Measurements from ENCODE around the gene PRKAR1B. TPM values are rescaled to one million over a fixed set of nuclear protein-coding genes. Genes with fewer than 3 reads are reported as not detected.

Gene PRKAR1B
- polyA plus RNA-seq, 1 of the 3 experiments (the other 2 are of a cell fraction) = 63.7 TPM

DNA sequence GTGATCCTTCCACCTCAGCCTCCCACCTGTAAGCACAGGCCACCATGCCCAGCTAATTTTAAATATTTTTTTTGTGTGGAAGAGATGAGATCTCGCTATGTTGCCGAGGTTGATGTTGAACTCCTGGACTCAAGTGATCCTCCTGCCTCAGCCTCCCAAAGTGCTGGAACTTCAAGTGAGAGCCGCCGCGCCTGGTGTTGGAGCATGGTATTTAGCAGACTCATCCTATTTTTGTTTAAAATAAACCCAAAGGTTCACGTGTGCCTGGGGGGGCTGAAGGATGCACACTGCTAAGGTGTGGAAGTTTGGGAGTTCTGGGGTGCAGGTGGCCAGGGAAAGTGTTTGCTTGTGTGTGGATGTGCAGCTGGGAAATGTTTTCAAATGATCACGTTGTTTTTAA is 225.6 kb downstream of the PRKAR1B start:
- POLR2A ChIA-PET = no interaction called here

More for the DNA sequence above, 225.6 kb downstream of the PRKAR1B start:
- no peak for DNase-seq
- H3K4me1 ChIP-seq (ENCODE audit: control insufficient read depth in 1 of 2, insufficient read depth in 2 of 2, low read depth in 1 of 2, low read length in 1 of 2) = no peaks in the 10 kb centered on the region
- H3K9me2 ChIP-seq = no peaks in the 10 kb centered on the region
- no peak overlapping the region for H3K4me2 ChIP-seq
- peaks cover 29 to 52% of the 10 kb centered on the region in 2 experiments for H3K36me3 ChIP-seq (replicated peaks in 1 of 2; ENCODE audit: control insufficient read depth in 1 of 2, insufficient read depth in 2 of 2, low read length in 1 of 2)
- peaks cover 51% of the 10 kb centered on the region for H3K79me2 ChIP-seq (ENCODE audit: insufficient read depth)
- no peak overlapping the region for H3K4me3 ChIP-seq (ENCODE audit: low read depth in 2 of 2, low read length in 1 of 2)
- H2AFZ ChIP-seq (ENCODE audit: low read depth) = no peak overlapping the region
- H3F3A ChIP-seq (replicated peaks; ENCODE audit: insufficient read depth) = peaks cover 45% of the 10 kb centered on the region
- H3K9ac ChIP-seq = no peak overlapping the region
- H4K20me1 ChIP-seq (ENCODE audit: insufficient read depth) = peaks cover 78% of the 10 kb centered on the region
- no peak for TF ChIP-seq RFX5 (IDR thresholded peaks at IDR 0.05; ENCODE audit: low read length)
- TF ChIP-seq, protein P1, sequence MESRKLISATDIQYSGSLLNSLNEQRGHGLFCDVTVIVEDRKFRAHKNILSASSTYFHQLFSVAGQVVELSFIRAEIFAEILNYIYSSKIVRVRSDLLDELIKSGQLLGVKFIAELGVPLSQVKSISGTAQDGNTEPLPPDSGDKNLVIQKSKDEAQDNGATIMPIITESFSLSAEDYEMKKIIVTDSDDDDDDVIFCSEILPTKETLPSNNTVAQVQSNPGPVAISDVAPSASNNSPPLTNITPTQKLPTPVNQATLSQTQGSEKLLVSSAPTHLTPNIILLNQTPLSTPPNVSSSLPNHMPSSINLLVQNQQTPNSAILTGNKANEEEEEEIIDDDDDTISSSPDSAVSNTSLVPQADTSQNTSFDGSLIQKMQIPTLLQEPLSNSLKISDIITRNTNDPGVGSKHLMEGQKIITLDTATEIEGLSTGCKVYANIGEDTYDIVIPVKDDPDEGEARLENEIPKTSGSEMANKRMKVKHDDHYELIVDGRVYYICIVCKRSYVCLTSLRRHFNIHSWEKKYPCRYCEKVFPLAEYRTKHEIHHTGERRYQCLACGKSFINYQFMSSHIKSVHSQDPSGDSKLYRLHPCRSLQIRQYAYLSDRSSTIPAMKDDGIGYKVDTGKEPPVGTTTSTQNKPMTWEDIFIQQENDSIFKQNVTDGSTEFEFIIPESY (IDR thresholded peaks at IDR 0.05; ENCODE audit: borderline replicate concordance, low read depth) = no peak
- no peak for TF ChIP-seq EZH2phosphoT487 (IDR thresholded peaks at IDR 0.05; ENCODE audit: borderline replicate concordance, low read depth)
- TF ChIP-seq GABPA (IDR thresholded peaks at IDR 0.05; ENCODE audit: low read depth) = no peak
- no peak for TF ChIP-seq FOXM1 (IDR thresholded peaks at IDR 0.05; ENCODE audit: low read depth)
- no peak for TF ChIP-seq REST (IDR thresholded peaks at IDR 0.05; ENCODE audit: low read depth, low read length)
- no peak for TF ChIP-seq PBX3 (IDR thresholded peaks at IDR 0.05)
- TF ChIP-seq JUND (IDR thresholded peaks at IDR 0.05) = no peak
- no peak for TF ChIP-seq USF2 (IDR thresholded peaks at IDR 0.05; ENCODE audit: borderline replicate concordance, low read depth, low read length)
- TF ChIP-seq FOXJ3 (CRISPR knock-in tag; IDR thresholded peaks at IDR 0.05) = no peak
- TF ChIP-seq CTCF (IDR thresholded peaks at IDR 0.05) = no peak
- no peak for TF ChIP-seq IRF3 (IDR thresholded peaks at IDR 0.05; ENCODE audit: low read depth, low read length)
- TF ChIP-seq ELF1 (IDR thresholded peaks at IDR 0.05) = no peak
- TF ChIP-seq NFIC (IDR thresholded peaks at IDR 0.05; ENCODE audit: borderline replicate concordance) = no peak
- no peak for TF ChIP-seq SMC3 (IDR thresholded peaks at IDR 0.05; ENCODE audit: low read depth, low read length)
- TF ChIP-seq MAX (IDR thresholded peaks at IDR 0.05; ENCODE audit: low read depth) = no peak
- no peak for TF ChIP-seq RCOR1 (IDR thresholded peaks at IDR 0.05; ENCODE audit: low read length)
- TF ChIP-seq RXRA (IDR thresholded peaks at IDR 0.05; ENCODE audit: borderline replicate concordance, low read depth) = no peak
- no peak for TF ChIP-seq TAF1 (IDR thresholded peaks at IDR 0.05; ENCODE audit: borderline replicate concordance, low read depth, low read length)
- TF ChIP-seq SIN3A (IDR thresholded peaks at IDR 0.05; ENCODE audit: borderline replicate concordance, low read depth, low read length) = no peak
- no peaks in the 10 kb centered on the region for H3K27me3 ChIP-seq (ENCODE audit: insufficient read depth)
- no peak overlapping the region for H3K27ac ChIP-seq (ENCODE audit: low read depth in 2 of 2, low read length in 1 of 2)
- CTCF ChIA-PET = interaction anchor here (0.7 kb wide), 1 partner anchor 18 kb away, joined by 3 read pairs; the partner anchor contains the start of gene PDGFA
- WGBS (ENCODE audit: low lambda C conversion rate) = 89% methylated on average over 7 of the region's 7 CpGs
- H3K9me3 ChIP-seq = no peaks in the 10 kb centered on the region
